GF-D8 (cell line): Measurements from ENCODE around the gene PDXDC1.
"Not testable (repeated sequence)": the region's sequence is repeated elsewhere in the genome, so short reads cannot be mapped to it uniquely, and the experiment has no call there.

Experiments
- DNase-seq: peaks from one replicate; lab custom pipeline; 2025; lab: John Stamatoyannopoulos, UW

Gene PDXDC1

GRCh38 chr16:14974656-14975417 lies at the start of gene PDXDC1:
TSS of gene PDXDC1 (plus strand) at chr16:14975026. CDS start at chr16:14975200, 174 bp downstream.
- peak; percentile 92 for DNase-seq

GRCh38 chr16:14928064-14928714 lies 46.6 kb upstream of the PDXDC1 start:
- not testable (repeated sequence) for DNase-seq

- not testable (repeated sequence) for DNase-seq
Observed at GRCh38 chr16:14929176-14929575, 45.6 kb upstream of the PDXDC1 start.

GRCh38 chr16:14930246-14930645 lies 44.6 kb upstream of the PDXDC1 start:
- not testable (repeated sequence) for DNase-seq

GRCh38 chr16:14930971-14931370 lies 43.9 kb upstream of the PDXDC1 start:
- DNase-seq: not testable (repeated sequence)

GRCh38 chr16:14932581-14933375 lies 42.0 kb upstream of the PDXDC1 start:
- not testable (repeated sequence) for DNase-seq

- not testable (repeated sequence) for DNase-seq
Observed at GRCh38 chr16:14937143-14937542, 37.7 kb upstream of the PDXDC1 start, which contains the start of gene NPIPA1. TSS of gene NPIPA1 (plus strand) at chr16:14937443. CDS start at chr16:14937443, 0 bp downstream.

GRCh38 chr16:14937994-14938393 lies 36.8 kb upstream of the PDXDC1 start:
- not testable (repeated sequence) for DNase-seq

GRCh38 chr16:14942686-14943085 lies 32.1 kb upstream of the PDXDC1 start:
- DNase-seq: not testable (repeated sequence)

- no peak for DNase-seq
Observed at GRCh38 chr16:14955546-14956231, 19.1 kb upstream of the PDXDC1 start.

GRCh38 chr16:14957576-14958322 lies 17.1 kb upstream of the PDXDC1 start:
- no peak for DNase-seq

- no peak for DNase-seq
Observed at GRCh38 chr16:14958323-14958600, 16.6 kb upstream of the PDXDC1 start.

GRCh38 chr16:14958970-14959369 lies 15.9 kb upstream of the PDXDC1 start:
- no peak for DNase-seq

- DNase-seq: no peak
Observed at GRCh38 chr16:14961405-14962186, 13.2 kb upstream of the PDXDC1 start.

- DNase-seq: no peak
Observed at GRCh38 chr16:14963281-14964173, 11.3 kb upstream of the PDXDC1 start.

- DNase-seq: no peak
Observed at GRCh38 chr16:14965328-14965727, 9.5 kb upstream of the PDXDC1 start.

GRCh38 chr16:14969795-14970194 lies 5.0 kb upstream of the PDXDC1 start:
- not testable (repeated sequence) for DNase-seq

GRCh38 chr16:14971621-14972228 lies 3.1 kb upstream of the PDXDC1 start:
- not testable (repeated sequence) for DNase-seq

- not testable (repeated sequence) for DNase-seq
Observed at GRCh38 chr16:14973785-14974322, 972 bp upstream of the PDXDC1 start.
